IMR-90 (cell line): ENCODE measurements around the gene DIP2B. TPM values are rescaled to one million over a fixed set of nuclear protein-coding genes. Genes with fewer than 3 reads are reported as not detected.

Experiments
- ATAC-seq: fragments of 200-7000 bp; cut with Tn5 transposase; 2 replicates; pipeline ENCODE4 v1.9.1; 2020; ENCODE audit warnings: low read depth, mild to moderate bottlenecking, moderate library complexity
- BruUV-seq: library from RNA; stranded (reverse); fragments of 400-500 nt; replicated peaks from 2 replicates; lab custom pipeline; 2021; lab: Mats Ljungman, UMichigan
- CTCF ChIA-PET: fragments of 300-600 bp; formaldehyde crosslinking; extraction: SDS; loops from one replicate; lab custom pipeline; 2021; ENCODE audit warnings: antibody characterized with exemption; lab: Yijun Ruan, JAX
- POLR2A ChIA-PET: fragments of 300-600 bp; sonication (Branson Sonifier 250); formaldehyde crosslinking; loops from one replicate; lab custom pipeline; 2022; ENCODE audit warnings: antibody characterized with exemption; ENCODE audit not compliant: unreplicated experiment; lab: Charles Lee
- DNase-seq: peaks from one replicate; pipeline ENCODE4 v3.0.0; 2013
- H2AFZ ChIP-seq: replicated peaks from 2 replicates; pipeline ENCODE3; 2013; ENCODE audit warnings: low read length, mild to moderate bottlenecking; ENCODE audit not compliant: poor library complexity
- H2AK5ac ChIP-seq: 2 replicates; pipeline ENCODE4 v1.6.1; 2013; ENCODE audit warnings: low read depth, low read length, inconsistent platforms
- H2AK9ac ChIP-seq: replicated peaks from 2 replicates; pipeline ENCODE3; 2013; ENCODE audit warnings: mild to moderate bottlenecking, low read depth, low read length, moderate library complexity; ENCODE audit not compliant: poor library complexity
- H2BK120ac ChIP-seq: 2 replicates; pipeline ENCODE4 v1.6.1; 2013; ENCODE audit warnings: low read depth, low read length, inconsistent platforms
- H2BK15ac ChIP-seq: 3 replicates; pipeline ENCODE4 v1.6.1; 2013; ENCODE audit warnings: low read depth, low read length, inconsistent platforms
- H2BK20ac ChIP-seq: 2 replicates; pipeline ENCODE4 v1.6.1; 2013; ENCODE audit warnings: low read depth, mild to moderate bottlenecking, inconsistent platforms, low read length, moderate library complexity
- H2BK5ac ChIP-seq: 2 replicates; pipeline ENCODE4 v1.6.1; 2013; ENCODE audit warnings: mild to moderate bottlenecking, low read depth, low read length, inconsistent platforms; ENCODE audit not compliant: poor library complexity, severe bottlenecking
- H3K14ac ChIP-seq: replicated peaks from 2 replicates; pipeline ENCODE4 v1.6.1; 2013; ENCODE audit warnings: low read depth, low read length, inconsistent platforms
- H3K18ac ChIP-seq: 2 replicates; pipeline ENCODE4 v1.6.1; 2013; ENCODE audit warnings: low read depth, low read length, control low read depth
- H3K23ac ChIP-seq: 2 replicates; pipeline ENCODE4 v1.6.1; 2013; ENCODE audit warnings: low read depth, low read length, inconsistent platforms
- H3K27ac ChIP-seq: 2 replicates; pipeline ENCODE4 v1.5.1; 2013; ENCODE audit warnings: mild to moderate bottlenecking, control low read depth, low read length; ENCODE audit not compliant: insufficient read depth
- H3K27me3 ChIP-seq: 2 replicates; pipeline ENCODE4 v1.6.1; 2013; ENCODE audit warnings: low read length; ENCODE audit not compliant: control insufficient read depth, insufficient read depth
- H3K36me3 ChIP-seq: 2 replicates; pipeline ENCODE4 v1.6.1; 2013; ENCODE audit warnings: low read length, mixed read lengths; ENCODE audit not compliant: control insufficient read depth, insufficient read depth
- H3K4ac ChIP-seq: 2 replicates; pipeline ENCODE4 v1.6.1; 2013; ENCODE audit warnings: low read depth, low read length, inconsistent platforms
- H3K4me1 ChIP-seq: 2 replicates; pipeline ENCODE4 v1.6.1; 2013; ENCODE audit warnings: low read length, mixed read lengths; ENCODE audit not compliant: control insufficient read depth, insufficient read depth
- H3K4me2 ChIP-seq: 2 replicates; pipeline ENCODE4 v1.6.1; 2013; ENCODE audit warnings: low read depth, mild to moderate bottlenecking, control low read depth, low read length, moderate library complexity
- H3K4me3 ChIP-seq: 2 replicates; pipeline ENCODE4 v1.5.1; 2013; ENCODE audit warnings: low read depth, mild to moderate bottlenecking, control low read depth, low read length, moderate library complexity; ENCODE audit not compliant: insufficient read depth
- H3K56ac ChIP-seq: 2 replicates; pipeline ENCODE4 v1.6.1; 2013; ENCODE audit warnings: low read length, inconsistent platforms; ENCODE audit not compliant: insufficient read depth; ENCODE audit errors: extremely low read depth
- H3K79me1 ChIP-seq, 2 experiments: 2 replicates each; pipeline ENCODE4 v1.6.1; 2013; ENCODE audit warnings: low read length in 2 of 2, inconsistent platforms in 1 of 2, low read depth in 1 of 2
- H3K9ac ChIP-seq: 2 replicates; pipeline ENCODE4 v1.6.1; 2013; ENCODE audit warnings: low read depth, low read length, control low read depth
- H3K9me1 ChIP-seq: 2 replicates; pipeline ENCODE4 v1.6.1; 2013; ENCODE audit warnings: low read length, inconsistent platforms; ENCODE audit not compliant: insufficient read depth
- H3K9me3 ChIP-seq: 2 replicates; pipeline ENCODE4 v1.6.1; 2013; ENCODE audit warnings: low read length; ENCODE audit not compliant: control insufficient read depth, insufficient read depth
- H4K20me1 ChIP-seq: 2 replicates; pipeline ENCODE4 v1.6.1; 2013; ENCODE audit warnings: low read length, inconsistent platforms; ENCODE audit not compliant: insufficient read depth
- H4K5ac ChIP-seq: 2 replicates; pipeline ENCODE4 v1.6.1; 2013; ENCODE audit warnings: mild to moderate bottlenecking, low read depth, low read length, control low read depth
- H4K8ac ChIP-seq, 2 experiments: 2 replicates each; pipeline ENCODE4 v1.6.1; 2013; ENCODE audit warnings: low read depth in 2 of 2, low read length in 2 of 2, control low read depth in 1 of 2, inconsistent platforms in 1 of 2
- H4K91ac ChIP-seq: 2 replicates; pipeline ENCODE4 v1.6.1; 2013; ENCODE audit warnings: low read depth, low read length, inconsistent platforms; ENCODE audit not compliant: insufficient read depth
- CEBPB ChIP-seq: IDR thresholded peaks from 2 replicates; pipeline ENCODE4 v1.6.1; 2012; ENCODE audit warnings: low read depth, low read length, improper control_type of control experiment
- CTCF ChIP-seq: conservative IDR thresholded peaks from 2 replicates; pipeline ENCODE4 v1.5.1; 2012; ENCODE audit warnings: mild to moderate bottlenecking, low read depth, low read length, improper control_type of control experiment
- ELK1 ChIP-seq: fragments of 150-350 bp; IDR thresholded peaks from 2 replicates; pipeline ENCODE4 v1.6.1; 2016; ENCODE audit warnings: low read depth, mild to moderate bottlenecking, low read length, moderate library complexity, borderline replicate concordance
- MAFK ChIP-seq: IDR thresholded peaks from 2 replicates; pipeline ENCODE4 v1.6.1; 2012; ENCODE audit warnings: low read depth, low read length, improper control_type of control experiment
- MXI1 ChIP-seq: IDR thresholded peaks from 2 replicates; pipeline ENCODE4 v1.6.1; 2012; ENCODE audit warnings: low read depth, mild to moderate bottlenecking, low read length, moderate library complexity, borderline replicate concordance
- RAD21 ChIP-seq: IDR thresholded peaks from 2 replicates; pipeline ENCODE4 v1.6.1; 2012; ENCODE audit warnings: low read length, improper control_type of control experiment
- RCOR1 ChIP-seq: IDR thresholded peaks from 2 replicates; pipeline ENCODE4 v1.6.1; 2012; ENCODE audit warnings: mild to moderate bottlenecking, low read length, improper control_type of control experiment; ENCODE audit not compliant: insufficient replicate concordance
- RFX5 ChIP-seq: IDR thresholded peaks from 2 replicates; pipeline ENCODE4 v1.8.0; 2012; ENCODE audit warnings: low read depth, mild to moderate bottlenecking, low read length, moderate library complexity
- SMC3 ChIP-seq: fragments of 150-350 bp; IDR thresholded peaks from 2 replicates; pipeline ENCODE4 v1.6.1; 2016; ENCODE audit warnings: low read depth, mild to moderate bottlenecking, antibody characterized with exemption, low read length, moderate library complexity
- USF2 ChIP-seq: fragments of 150-350 bp; IDR thresholded peaks from 2 replicates; pipeline ENCODE4 v1.6.1; 2017; ENCODE audit warnings: mild to moderate bottlenecking, antibody characterized with exemption, low read length, low read depth
- WGBS, 2 experiments: methylation state at CpG; one replicate each; pipeline versions ENCODE4 v1.1.5 to v1.1.7; 2013; ENCODE audit warnings: missing lambda C conversion rate in 2 of 2; ENCODE audit not compliant: insufficient read length in 1 of 2; ENCODE audit errors: extremely low coverage in 2 of 2; 5-methylcytosine and 5-hydroxymethylcytosine counted together
- dilution Hi-C: fragments of 300-500 bp; cut with HindIII; formaldehyde crosslinking; loops from one replicate; pipeline ENCODE4 v1.14.3; 2018; ENCODE audit warnings: low sequenced_read_pairs; ENCODE audit not compliant: unreplicated experiment
- in situ Hi-C: fragments of 300-500 bp; cut with MboI; formaldehyde crosslinking; loops from 3 replicates; pipeline ENCODE4 v1.14.3; 2019; ENCODE audit warnings: low sequenced_read_pairs, inconsistent platforms, mixed read lengths
- intact Hi-C: fragments of 100-400 bp; cut with micrococcal nuclease; formaldehyde crosslinking; loops from 2 replicates; pipeline ENCODE4 v1.10.0; 2022
- polyA plus RNA-seq, 3 experiments: library from polyadenylated mRNA; depleted of rRNA; stranded (reverse); fragments of >200 nt; gene quantifications; 2 replicates each; pipeline ENCODE4 v1.2.3, GENCODE V29; 2012; ENCODE audit warnings: low replicate concordance in 1 of 3
- total RNA-seq: library from RNA; depleted of rRNA; stranded (reverse); fragments of >200 nt; gene quantifications from 2 replicates; pipeline ENCODE4 v1.2.3, GENCODE V29; 2012

The DIP2B gene
- total and polyA plus RNA-seq, 2 of the 4 experiments (the other 2 are of a cell fraction) = 7.7 to 12.9 TPM

- Histone ChIP-seq H2AK9ac (no peak overlapping the region), H3K4me2 (no peak overlapping the region), H4K5ac (no peak overlapping the region), H2BK20ac (no peak overlapping the region), H4K8ac (no peak overlapping the region), H3K9ac (no peak overlapping the region), H3K9me1 (peaks cover 7% of the 10 kb centered on the region; the same call in 1 of the 2 replicates), H3K27me3 (no peaks in the 10 kb centered on the region), H3K4me1 (no peaks in the 10 kb centered on the region), H4K20me1 (no peaks in the 10 kb centered on the region), H3K4me3 (no peak overlapping the region), H3K9me3 (no peaks in the 10 kb centered on the region), H2AK5ac (no peak overlapping the region), H3K23ac (no peak overlapping the region; the same call in 1 of the 2 replicates), H2BK15ac (no peak overlapping the region), H3K14ac (no peak overlapping the region), H4K91ac (no peak overlapping the region), H2AFZ (no peak overlapping the region), H3K79me1 (0 out of 4 replicates have a peak, but pooled peaks cover 0 to 3% of the 10 kb centered on the region in 2 experiments), H2BK120ac (no peak overlapping the region), H3K56ac (no peak overlapping the region), H3K18ac (no peak overlapping the region), H3K4ac (no peak overlapping the region), H3K27ac (no peak overlapping the region), H2BK5ac (no peak overlapping the region), H3K36me3 (peaks cover 30% of the 10 kb centered on the region)
- ChIA-PET POLR2A (no interaction called here), CTCF (no interaction called here)
- intact Hi-C loops = no loop called here
- in situ Hi-C loops = no loop called here
- DNase-seq (no peak), ATAC-seq (no peak)
- dilution Hi-C loops = no loop called here
- WGBS, 2 experiments = no CpG with 5 or more reads among the region's 4 CpGs
- BruUV-seq = no TSS peak
- TF ChIP-seq ELK1 (no peak), MAFK (no peak), SMC3 (no peak), MXI1 (no peak), CEBPB (no peak), USF2 (no peak), CTCF (no peak), RFX5 (no peak), RAD21 (no peak), RCOR1 (no peak)
Observed at GRCh38 chr12:50745861-50746260, 241.1 kb downstream of the DIP2B start.
